ENCODE measurements around the gene TMEM191C. TPM values are rescaled to one million over a fixed set of nuclear protein-coding genes. Genes with fewer than 3 reads are reported as not detected.
"Not testable (repeated sequence)": the region's sequence is repeated elsewhere in the genome, so short reads cannot be mapped to it uniquely, and the experiment has no call there.

Gene TMEM191C
- total RNA-seq, 1 experiment from 2014 or later, result 4.0 TPM

- H3K79me2 ChIP-seq (ENCODE audit: low read depth); BruUV-seq (replicated peaks); CTCF ChIA-PET; H3K9me3 ChIP-seq (ENCODE audit: insufficient read depth, low read depth); H2AFZ ChIP-seq; H3K36me3 ChIP-seq (ENCODE audit: low read depth); intact Hi-C loops (cut with micrococcal nuclease; ENCODE audit: unreplicated experiment); H3K4me2 ChIP-seq; H3K9me2 ChIP-seq (ENCODE audit: insufficient read depth); H4K20me1 ChIP-seq (ENCODE audit: insufficient read depth); H3K4me1 ChIP-seq (replicated peaks; ENCODE audit: insufficient read depth); H3K27ac ChIP-seq; DNase-seq; H3K27me3 ChIP-seq (ENCODE audit: insufficient read depth, low read depth); H3F3A ChIP-seq (ENCODE audit: insufficient read depth, low read depth); POLR2A ChIA-PET (ENCODE audit: unreplicated experiment); H3K4me3 ChIP-seq: not testable (repeated sequence)
These were observed 48.0 kb downstream of the TMEM191C start for GRCh38 chr22:21515234-21515633.

- H2AFZ ChIP-seq; H3K9me2 ChIP-seq (ENCODE audit: insufficient read depth); H3K4me2 ChIP-seq; H3K4me3 ChIP-seq; H4K20me1 ChIP-seq (ENCODE audit: insufficient read depth); H3F3A ChIP-seq (ENCODE audit: insufficient read depth, low read depth); H3K36me3 ChIP-seq (ENCODE audit: low read depth); H3K79me2 ChIP-seq (ENCODE audit: low read depth); H3K4me1 ChIP-seq (replicated peaks; ENCODE audit: insufficient read depth); POLR2A ChIA-PET (ENCODE audit: unreplicated experiment); H3K27ac ChIP-seq; intact Hi-C loops (cut with micrococcal nuclease; ENCODE audit: unreplicated experiment); DNase-seq; CTCF ChIA-PET; H3K27me3 ChIP-seq (ENCODE audit: insufficient read depth, low read depth); BruUV-seq (replicated peaks); H3K9me3 ChIP-seq (ENCODE audit: insufficient read depth, low read depth): not testable (repeated sequence)
These were observed 49.3 kb downstream of the TMEM191C start for GRCh38 chr22:21516522-21516921.

- CTCF ChIA-PET; H3K79me2 ChIP-seq (ENCODE audit: low read depth): not testable (repeated sequence)
These were observed 50.0 kb downstream of the TMEM191C start for GRCh38 chr22:21516970-21517764.

More at GRCh38 chr22:21516970-21517764, 50.0 kb downstream of the TMEM191C start:
- H3K36me3 ChIP-seq (ENCODE audit: low read depth); H3K27ac ChIP-seq; intact Hi-C loops (cut with micrococcal nuclease; ENCODE audit: unreplicated experiment); DNase-seq; H4K20me1 ChIP-seq (ENCODE audit: insufficient read depth); H3F3A ChIP-seq (ENCODE audit: insufficient read depth, low read depth); POLR2A ChIA-PET (ENCODE audit: unreplicated experiment); H3K4me2 ChIP-seq; BruUV-seq (replicated peaks); H3K4me1 ChIP-seq (replicated peaks; ENCODE audit: insufficient read depth); H3K27me3 ChIP-seq (ENCODE audit: insufficient read depth, low read depth); H2AFZ ChIP-seq; H3K4me3 ChIP-seq; H3K9me3 ChIP-seq (ENCODE audit: insufficient read depth, low read depth); H3K9me2 ChIP-seq (ENCODE audit: insufficient read depth): not testable (repeated sequence)

Other genes starting within 250 kb of the TMEM191C start
- 0.18 TPM in 1 of 2 replicates, not detected in the other for gene RIMBP3B, start 83.6 kb upstream of the TMEM191C start, total RNA-seq (2021)
- 3.5 and 4.2 TPM in 2 replicates for gene HIC2, start 50.0 kb upstream of the TMEM191C start, total RNA-seq (2021)
- gene RIMBP3C, start 84.1 kb downstream of the TMEM191C start, total RNA-seq (2021), result 0.13 and 0.15 TPM in 2 replicates
- gene UBE2L3, start 100.3 kb downstream of the TMEM191C start, total RNA-seq (2021), result 30.3 and 55.8 TPM in 2 replicates
- 25.7 and 39.1 TPM in 2 replicates for gene YDJC, start 162.6 kb downstream of the TMEM191C start, total RNA-seq (2021)
- gene CCDC116, start 165.4 kb downstream of the TMEM191C start, total RNA-seq (2021), result 0.33 and 0.63 TPM in 2 replicates
- gene SDF2L1, start 174.9 kb downstream of the TMEM191C start, total RNA-seq (2021), result 22.5 and 23.2 TPM in 2 replicates
- gene PPIL2, start 198.6 kb downstream of the TMEM191C start, total RNA-seq (2021), result 23.8 and 26.3 TPM in 2 replicates

Data from PC-9 (cell line).